Activated CD8-positive, alpha-beta memory T cell treated with anti-CD3 and anti-CD28 coated beads, Interleukin-2, amount 50 U/mL, for 24 hours (primary cell): ENCODE results near the gene IRX4.
"Not testable (repeated sequence)": the region's sequence is repeated elsewhere in the genome, so short reads cannot be mapped to it uniquely, and the experiment has no call there.

Experiments
- DNase-seq: peaks from one replicate; pipeline ENCODE4 v3.0.0-alpha.2; 2020; ENCODE audit errors: extremely low read depth

IRX4 gene

GRCh38 chr5:1878050-1878849 lies 4.5 kb downstream of the IRX4 start:
- no peak for DNase-seq

- no peak for DNase-seq
These were observed 5.3 kb downstream of the IRX4 start for GRCh38 chr5:1877103-1878049.

- DNase-seq, result no peak
These were observed 6.1 kb downstream of the IRX4 start for GRCh38 chr5:1876660-1877064.

- no peak for DNase-seq
These were observed 6.7 kb downstream of the IRX4 start for GRCh38 chr5:1875843-1876659.

- DNase-seq, result no peak
These were observed 7.4 kb downstream of the IRX4 start for GRCh38 chr5:1875281-1875842.

GRCh38 chr5:1874771-1875220 lies 7.9 kb downstream of the IRX4 start:
- no peak for DNase-seq

- no peak for DNase-seq
These were observed 8.4 kb downstream of the IRX4 start for GRCh38 chr5:1874348-1874747.

- no peak for DNase-seq
These were observed 9.3 kb downstream of the IRX4 start for GRCh38 chr5:1873243-1873959.

- no peak for DNase-seq
These were observed 11.3 kb downstream of the IRX4 start for GRCh38 chr5:1871441-1871840.

- DNase-seq, result not testable (repeated sequence)
These were observed 12.1 kb downstream of the IRX4 start for GRCh38 chr5:1870435-1871272.

GRCh38 chr5:1868886-1869475 lies 13.7 kb downstream of the IRX4 start:
- no peak for DNase-seq

GRCh38 chr5:1867815-1868143 lies 14.9 kb downstream of the IRX4 start:
- DNase-seq, result no peak

- DNase-seq, result no peak
These were observed 15.5 kb downstream of the IRX4 start for GRCh38 chr5:1867114-1867814.

GRCh38 chr5:1865948-1866347 lies 16.8 kb downstream of the IRX4 start:
- no peak for DNase-seq

- DNase-seq, result no peak
These were observed 17.2 kb downstream of the IRX4 start for GRCh38 chr5:1865486-1865885.

GRCh38 chr5:1864896-1865440 lies 17.8 kb downstream of the IRX4 start:
- no peak for DNase-seq

GRCh38 chr5:1860949-1861348 lies 21.8 kb downstream of the IRX4 start:
- no peak for DNase-seq

GRCh38 chr5:1860021-1860610 lies 22.6 kb downstream of the IRX4 start:
- DNase-seq, result no peak
